PFSK-1 (cell line): ENCODE measurements around the gene HTT.

Source experiments
- POLR2AphosphoS5 ChIP-seq: IDR thresholded peaks from 2 replicates; pipeline ENCODE4 v1.6.1; 2012; ENCODE audit warnings: low read depth, mild to moderate bottlenecking, control low read depth, low read length, moderate library complexity
- TAF1 ChIP-seq: IDR thresholded peaks from 2 replicates; pipeline ENCODE4 v1.6.1; 2012; ENCODE audit warnings: low read length, control low read depth, borderline replicate concordance; ENCODE audit not compliant: insufficient read depth

DNA sequence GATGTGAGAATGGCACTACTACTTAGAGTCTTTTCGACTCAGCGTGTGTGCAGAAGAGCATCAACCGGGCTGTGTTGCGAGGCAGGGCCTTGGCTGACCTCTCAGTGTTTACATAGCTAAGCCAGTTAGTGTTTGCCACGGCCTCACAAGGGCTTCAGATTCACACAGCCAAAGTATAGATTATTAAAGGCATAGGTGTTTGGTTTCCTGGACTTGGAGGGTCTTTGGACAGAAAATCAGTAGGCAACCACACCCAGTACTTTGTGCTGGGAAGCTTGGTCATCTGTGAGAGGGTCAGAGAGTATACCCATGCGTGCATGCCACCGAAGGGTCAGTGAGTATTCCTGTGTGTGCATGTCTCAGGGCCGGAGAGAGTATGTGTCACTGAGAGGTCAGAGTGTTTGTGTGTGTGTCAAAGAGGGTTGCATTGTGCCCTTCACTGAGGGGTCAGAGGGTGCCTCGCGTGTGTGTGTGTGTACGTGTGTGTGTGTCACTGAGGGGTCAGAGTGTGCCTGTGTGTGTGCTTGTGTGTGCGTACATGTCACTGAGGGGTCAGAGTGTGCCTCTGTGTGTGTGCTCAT lies 104.7 kb downstream of the HTT start:
- no peak for TF ChIP-seq TAF1
- no peak for TF ChIP-seq POLR2AphosphoS5
